Endothelial cell of umbilical vein (primary cell): ENCODE data around the gene VAV3. TPM values are rescaled to one million over a fixed set of nuclear protein-coding genes. Genes with fewer than 3 reads are reported as not detected.

Experiments
- BruUV-seq: library from RNA; stranded (reverse); fragments of 400-500 nt; replicated peaks from 2 replicates; lab custom pipeline; 2021; lab: Mats Ljungman, UMichigan
- CTCF ChIA-PET: fragments of 300-600, 350-600 bp; sonication (Branson Sonifier 250); formaldehyde crosslinking; loops from one replicate; lab custom pipeline; 2021; ENCODE audit warnings: antibody characterized with exemption, inconsistent platforms; lab: Charles Lee
- POLR2A ChIA-PET: fragments of 300-600, 350-600 bp; sonication (Branson Sonifier 250); formaldehyde crosslinking; loops from one replicate; lab custom pipeline; 2021; ENCODE audit warnings: antibody characterized with exemption, inconsistent platforms; lab: Charles Lee
- DNase-seq: peaks from one replicate; pipeline ENCODE4 v3.0.0-alpha.2; 2011; ENCODE audit warnings: low read depth, low spot score
- FAIRE-seq: peaks from 2 replicates; lab custom pipeline; 2011; peaks lifted over from hg19 to GRCh38; lab: Jason Lieb, UNC
- H2AFZ ChIP-seq: 2 replicates; pipeline ENCODE4 v1.6.0; 2012; ENCODE audit warnings: low read depth, low read length, control low read depth, inconsistent platforms
- H3K27ac ChIP-seq: 2 replicates; pipeline ENCODE4 v1.5.1; 2011; ENCODE audit warnings: low read depth, mild to moderate bottlenecking, control low read depth, low read length, moderate library complexity; ENCODE audit not compliant: insufficient read depth
- H3K27me3 ChIP-seq, 2 experiments: 2 replicates each; pipeline versions ENCODE4 v1.6.0 to v1.6.1; 2011; ENCODE audit warnings: low read length in 2 of 2, mixed read lengths in 1 of 2; ENCODE audit not compliant: control insufficient read depth in 2 of 2, insufficient read depth in 2 of 2
- H3K36me3 ChIP-seq, 2 experiments: 2 replicates in 1 of 2; 3 replicates in 1 of 2; pipeline ENCODE4 v1.5.1; 2011; ENCODE audit warnings: low read length in 2 of 2, mild to moderate bottlenecking in 1 of 2, moderate library complexity in 1 of 2; ENCODE audit not compliant: control insufficient read depth in 2 of 2, insufficient read depth in 2 of 2; ENCODE audit errors: extremely low read depth in 1 of 2
- H3K4me1 ChIP-seq: 3 replicates; pipeline ENCODE4 v1.5.1; 2011; ENCODE audit warnings: mild to moderate bottlenecking, low read length; ENCODE audit not compliant: control insufficient read depth, insufficient read depth; ENCODE audit errors: extremely low read depth
- H3K4me2 ChIP-seq: 2 replicates; pipeline ENCODE4 v1.6.1; 2011; ENCODE audit warnings: low read length, control low read depth, mixed read lengths; ENCODE audit not compliant: insufficient read depth
- H3K4me3 ChIP-seq, 3 experiments: fragments of 200-600 bp in 1 of 3; sonication (generic), shearing (Covaris generic) in 1 of 3; replicated peaks in 1 of 3; 2 replicates each; pipeline ENCODE4 v1.5.1; 2011 to 2016; ENCODE audit warnings: control low read depth in 3 of 3, low read length in 3 of 3, mild to moderate bottlenecking in 2 of 3, inconsistent platforms in 1 of 3, low read depth in 1 of 3, moderate library complexity in 1 of 3; ENCODE audit not compliant: insufficient read depth in 1 of 3
- H3K79me2 ChIP-seq: 2 replicates; pipeline ENCODE4 v1.6.0; 2012; ENCODE audit warnings: low read length, inconsistent platforms; ENCODE audit not compliant: control insufficient read depth, insufficient read depth
- H3K9ac ChIP-seq: replicated peaks from 2 replicates; pipeline ENCODE3; 2011; ENCODE audit warnings: low read length, control low read depth; ENCODE audit not compliant: insufficient read depth; ENCODE audit errors: extremely low read depth
- H3K9me1 ChIP-seq: replicated peaks from 3 replicates; pipeline ENCODE4 v1.6.0; 2011; ENCODE audit warnings: mild to moderate bottlenecking, low read length; ENCODE audit not compliant: control insufficient read depth, insufficient read depth; ENCODE audit errors: extremely low read depth
- H3K9me3 ChIP-seq: replicated peaks from 2 replicates; pipeline ENCODE4 v1.5.1; 2012; ENCODE audit warnings: low read length, inconsistent platforms; ENCODE audit not compliant: control insufficient read depth, insufficient read depth
- H4K20me1 ChIP-seq: replicated peaks from 2 replicates; pipeline ENCODE3; 2011; ENCODE audit warnings: mild to moderate bottlenecking, low read length; ENCODE audit not compliant: control insufficient read depth, insufficient read depth; ENCODE audit errors: extremely low read depth
- EZH2 ChIP-seq: IDR thresholded peaks from 2 replicates; pipeline ENCODE4 v1.6.1; 2012; ENCODE audit warnings: borderline replicate concordance, low read depth, mild to moderate bottlenecking, moderate library complexity, low read length, inconsistent platforms; ENCODE audit not compliant: severe bottlenecking
- FOS ChIP-seq: IDR thresholded peaks from 2 replicates; pipeline ENCODE4 v1.6.1; 2011; ENCODE audit warnings: mild to moderate bottlenecking, low read length, moderate library complexity, borderline replicate concordance; ENCODE audit not compliant: insufficient read depth
- GATA2 ChIP-seq: IDR thresholded peaks from 2 replicates; pipeline ENCODE4 v1.7.0; 2011; ENCODE audit warnings: low read depth, mild to moderate bottlenecking, moderate library complexity, mixed read lengths, low read length; ENCODE audit not compliant: insufficient read length, insufficient read depth
- JUN ChIP-seq: IDR thresholded peaks from 2 replicates; pipeline ENCODE4 v1.6.1; 2011; ENCODE audit warnings: borderline replicate concordance, low read depth; ENCODE audit not compliant: insufficient read length, insufficient read depth
- MAX ChIP-seq: IDR thresholded peaks from 2 replicates; pipeline ENCODE4 v1.6.1; 2011; ENCODE audit not compliant: insufficient read depth, insufficient read length
- MYC ChIP-seq: IDR thresholded peaks from one replicate; pipeline ENCODE4 v1.6.1; 2011; ENCODE audit warnings: mild to moderate bottlenecking, low read depth, low read length
- POLR2A ChIP-seq: IDR thresholded peaks from 2 replicates; pipeline ENCODE4 v1.6.1; 2012; ENCODE audit warnings: low read depth, mild to moderate bottlenecking, control low read depth, low read length
- POLR2AphosphoS5 ChIP-seq: IDR thresholded peaks from 2 replicates; pipeline ENCODE4 v1.6.1; 2012; ENCODE audit warnings: low read depth, mild to moderate bottlenecking, control low read depth, low read length, moderate library complexity; ENCODE audit not compliant: insufficient read depth
- dilution Hi-C: fragments of 300-500 bp; cut with MboI; formaldehyde crosslinking; loops from one replicate; pipeline ENCODE4 v1.15.0; 2019; ENCODE audit warnings: low sequenced_read_pairs; ENCODE audit not compliant: extremely low pct_ligation_motif_present
- intact Hi-C: fragments of 100-400 bp; cut with micrococcal nuclease; formaldehyde crosslinking; loops from one replicate; pipeline ENCODE4 v1.10.0; 2022
- polyA plus RNA-seq, 4 experiments: library from polyadenylated mRNA; depleted of rRNA in 3 of 4; stranded (reverse) in 3 of 4; unstranded in 1 of 4; fragments of >200 nt; gene quantifications; 2 replicates each; pipeline versions ENCODE4 v1.2.1 to v1.2.3, GENCODE V29; 2011 to 2012; ENCODE audit warnings: missing spikeins in 1 of 4
- total RNA-seq: library from RNA; stranded (reverse); gene quantifications from 2 replicates; pipeline ENCODE4 v1.2.3, GENCODE V29; 2021
- TF ChIP-seq, protein P1 (sequence below), 2 donors: IDR thresholded peaks; 1 replicate in 1 of 2; 2 replicates in 1 of 2; pipeline ENCODE4 v1.5.1; 2011; ENCODE audit warnings: low read length in 2 of 2, mild to moderate bottlenecking in 2 of 2, moderate library complexity in 2 of 2, control low read depth in 1 of 2, inconsistent platforms in 1 of 2, low read depth in 1 of 2; ENCODE audit not compliant: insufficient read depth in 1 of 2; ENCODE audit errors: extremely low read depth in 1 of 2

Gene VAV3
- total and polyA plus RNA-seq, 2 donors (not counting 3 experiments of a cell fraction or from before 2014, with no cell fraction given), result 0.18 to 1.5 TPM

GRCh38 chr1:107534632-107535031 is 430.3 kb downstream of the VAV3 start:
- BruUV-seq, result no TSS peak
- no peaks in the 10 kb centered on the region for H3K4me1 ChIP-seq
- TF ChIP-seq POLR2AphosphoS5 (no peak), JUN (no peak), GATA2 (no peak), POLR2A (no peak), MAX (no peak), MYC (no peak), FOS (no peak), EZH2 (no peak)
- TF ChIP-seq, protein P1, sequence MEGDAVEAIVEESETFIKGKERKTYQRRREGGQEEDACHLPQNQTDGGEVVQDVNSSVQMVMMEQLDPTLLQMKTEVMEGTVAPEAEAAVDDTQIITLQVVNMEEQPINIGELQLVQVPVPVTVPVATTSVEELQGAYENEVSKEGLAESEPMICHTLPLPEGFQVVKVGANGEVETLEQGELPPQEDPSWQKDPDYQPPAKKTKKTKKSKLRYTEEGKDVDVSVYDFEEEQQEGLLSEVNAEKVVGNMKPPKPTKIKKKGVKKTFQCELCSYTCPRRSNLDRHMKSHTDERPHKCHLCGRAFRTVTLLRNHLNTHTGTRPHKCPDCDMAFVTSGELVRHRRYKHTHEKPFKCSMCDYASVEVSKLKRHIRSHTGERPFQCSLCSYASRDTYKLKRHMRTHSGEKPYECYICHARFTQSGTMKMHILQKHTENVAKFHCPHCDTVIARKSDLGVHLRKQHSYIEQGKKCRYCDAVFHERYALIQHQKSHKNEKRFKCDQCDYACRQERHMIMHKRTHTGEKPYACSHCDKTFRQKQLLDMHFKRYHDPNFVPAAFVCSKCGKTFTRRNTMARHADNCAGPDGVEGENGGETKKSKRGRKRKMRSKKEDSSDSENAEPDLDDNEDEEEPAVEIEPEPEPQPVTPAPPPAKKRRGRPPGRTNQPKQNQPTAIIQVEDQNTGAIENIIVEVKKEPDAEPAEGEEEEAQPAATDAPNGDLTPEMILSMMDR (IDR thresholded peaks at IDR 0.05; ENCODE audit: extremely low read depth in 1 of 2, insufficient read depth in 1 of 2, low read depth in 1 of 2, low read length in 2 of 2), result no peak
- H3K4me3 ChIP-seq, result no peak overlapping the region
- dilution Hi-C loops, result no loop called here
- H3K79me2 ChIP-seq, result no peaks in the 10 kb centered on the region
- no peak for DNase-seq
- no peaks in the 10 kb centered on the region for H3K9me3 ChIP-seq
- POLR2A ChIA-PET, result no interaction called here
- no peak overlapping the region for H3K9ac ChIP-seq
- CTCF ChIA-PET, result no interaction called here
- no peak overlapping the region for H3K4me2 ChIP-seq
- no peaks in the 10 kb centered on the region for H3K36me3 ChIP-seq
- H2AFZ ChIP-seq, result no peak overlapping the region
- no peaks in the 10 kb centered on the region for H3K9me1 ChIP-seq
- intact Hi-C loops, result no loop called here
- no peaks in the 10 kb centered on the region for H4K20me1 ChIP-seq
- FAIRE-seq, result no peak
- no peak overlapping the region for H3K27ac ChIP-seq
- H3K27me3 ChIP-seq, result no peaks in the 10 kb centered on the region
